Stimulated activated CD8-positive, alpha-beta memory T cell treated with anti-CD3 and anti-CD28 coated beads, Interleukin-12 subunit alpha, Interleukin-12 subunit beta, amount 100 ng/mL, for 1 hour (primary cell): ENCODE results near the gene ARHGAP26.

ENCODE experiments used
- DNase-seq: peaks from one replicate; pipeline ENCODE4 v3.0.0-alpha.2; 2020; ENCODE audit warnings: low read depth

The ARHGAP26 gene

GRCh38 chr5:142852416-142853198, 82.4 kb downstream of the ARHGAP26 start:
- DNase-seq, result no peak

- DNase-seq, result no peak
Measured at GRCh38 chr5:142853682-142854081, 83.5 kb downstream of the ARHGAP26 start.

- DNase-seq, result no peak
Measured at GRCh38 chr5:142856269-142856782, 86.1 kb downstream of the ARHGAP26 start.

GRCh38 chr5:142857405-142857804, 87.2 kb downstream of the ARHGAP26 start:
- DNase-seq, result no peak

- DNase-seq, result no peak
Measured at GRCh38 chr5:142859037-142859436, 88.9 kb downstream of the ARHGAP26 start.

GRCh38 chr5:142860270-142860669, 90.1 kb downstream of the ARHGAP26 start:
- no peak for DNase-seq

GRCh38 chr5:142861011-142861410, 90.8 kb downstream of the ARHGAP26 start:
- DNase-seq, result no peak

GRCh38 chr5:142862594-142862993, 92.4 kb downstream of the ARHGAP26 start:
- DNase-seq, result no peak

GRCh38 chr5:142863856-142864255, 93.7 kb downstream of the ARHGAP26 start:
- no peak for DNase-seq

GRCh38 chr5:142864290-142865260, 94.4 kb downstream of the ARHGAP26 start:
- no peak for DNase-seq

GRCh38 chr5:142865631-142866030, 95.5 kb downstream of the ARHGAP26 start:
- no peak for DNase-seq

GRCh38 chr5:142866563-142867275, 96.5 kb downstream of the ARHGAP26 start:
- DNase-seq, result no peak

- DNase-seq, result no peak
Measured at GRCh38 chr5:142869886-142870285, 99.7 kb downstream of the ARHGAP26 start.

- DNase-seq, result no peak
Measured at GRCh38 chr5:142870532-142871362, 100.6 kb downstream of the ARHGAP26 start.

- no peak for DNase-seq
Measured at GRCh38 chr5:142871363-142872193, 101.4 kb downstream of the ARHGAP26 start.

- no peak for DNase-seq
Measured at GRCh38 chr5:142872217-142872616, 102.0 kb downstream of the ARHGAP26 start.

GRCh38 chr5:142872795-142873194, 102.6 kb downstream of the ARHGAP26 start:
- DNase-seq, result no peak

- DNase-seq, result no peak
Measured at GRCh38 chr5:142873831-142874230, 103.7 kb downstream of the ARHGAP26 start.

GRCh38 chr5:142874540-142874939, 104.4 kb downstream of the ARHGAP26 start:
- DNase-seq, result no peak

GRCh38 chr5:142875936-142876335, 105.8 kb downstream of the ARHGAP26 start:
- DNase-seq, result no peak
